ENCODE data around the gene ZNF576.
"Not testable (repeated sequence)": the region's sequence is repeated elsewhere in the genome, so short reads cannot be mapped to it uniquely, and the experiment has no call there.

The ZNF576 gene

GRCh38 chr19:43595999-43596841 is at the start of gene ZNF576, which contains the start of gene IRGQ:
Gene ZNF576 (plus strand): TSS chr19:43596595. CDS start chr19:43597109, 514 bp downstream.
Gene IRGQ (minus strand): TSS chr19:43596134. CDS start chr19:43595338, 796 bp downstream.
- H3K9ac ChIP-seq (ENCODE audit: low read depth, low read length), result peak within 1 kb of the TSS; percentile 94
- H3K4me1 ChIP-seq (ENCODE audit: control insufficient read depth, insufficient read depth, low read length), result peaks cover 7% of the 10 kb centered on the region
- peaks cover 25% of the 10 kb centered on the region for H3K36me3 ChIP-seq (ENCODE audit: control insufficient read depth, insufficient read depth, low read length)
- H3K4me3 ChIP-seq (ENCODE audit: low read depth, low read length), result peak within 1 kb of the TSS; percentile 98
- no peaks in the 10 kb centered on the region for H3K27me3 ChIP-seq (ENCODE audit: control insufficient read depth, insufficient read depth, low read length)
- H3K9me3 ChIP-seq (ENCODE audit: control insufficient read depth, insufficient read depth, low read length), result no peaks in the 10 kb centered on the region

DNA sequence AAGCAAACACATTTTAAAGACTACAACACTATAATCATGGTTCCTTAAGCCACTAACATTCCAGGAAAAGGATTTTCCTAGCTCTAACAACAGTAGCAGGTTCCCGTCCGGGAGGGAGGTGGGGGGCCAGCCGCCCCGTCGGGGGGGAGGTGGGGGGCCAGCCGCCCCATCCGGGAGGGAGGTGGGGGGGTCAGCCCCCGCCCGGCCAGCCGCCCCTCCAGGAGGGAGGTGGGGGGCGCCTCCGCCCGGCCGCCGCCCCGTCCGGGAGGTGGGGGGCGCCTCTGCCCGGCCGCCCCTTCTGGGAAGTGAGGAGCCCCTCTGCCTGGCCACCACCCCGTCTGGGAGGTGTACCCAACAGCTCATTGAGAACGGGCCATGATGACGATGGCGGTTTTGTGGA is 48.5 kb upstream of the ZNF576 start:
- not testable (repeated sequence) for H3K4me3 ChIP-seq (ENCODE audit: low read depth, low read length); H3K9me3 ChIP-seq (ENCODE audit: control insufficient read depth, insufficient read depth, low read length); H3K27me3 ChIP-seq (ENCODE audit: control insufficient read depth, insufficient read depth, low read length); H3K9ac ChIP-seq (ENCODE audit: low read depth, low read length); H3K4me1 ChIP-seq (ENCODE audit: control insufficient read depth, insufficient read depth, low read length)
- H3K36me3 ChIP-seq (ENCODE audit: control insufficient read depth, insufficient read depth, low read length), result peaks cover 43% of the 10 kb centered on the region

DNA sequence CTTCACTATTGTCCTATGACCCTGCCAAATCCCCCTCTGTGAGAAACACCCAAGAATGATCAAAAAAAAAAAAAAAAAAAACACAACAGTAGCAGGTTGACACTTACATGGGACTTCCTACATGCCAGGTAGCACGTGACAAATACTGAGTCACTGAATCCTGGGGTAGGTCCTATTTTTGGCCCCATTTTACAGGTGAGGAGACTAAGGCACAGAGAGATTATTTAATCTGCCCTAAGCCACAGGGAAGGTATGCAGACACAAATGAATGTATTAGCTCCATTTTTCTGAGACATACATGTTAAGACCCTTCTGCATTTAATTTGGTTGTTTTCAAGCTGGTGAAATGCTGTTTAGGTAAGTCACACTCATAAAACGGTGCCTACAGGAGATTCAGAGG is 47.7 kb upstream of the ZNF576 start:
- no peaks in the 10 kb centered on the region for H3K27me3 ChIP-seq (ENCODE audit: control insufficient read depth, insufficient read depth, low read length)
- H3K9ac ChIP-seq (ENCODE audit: low read depth, low read length), result no peak overlapping the region
- H3K9me3 ChIP-seq (ENCODE audit: control insufficient read depth, insufficient read depth, low read length), result no peaks in the 10 kb centered on the region
- H3K4me3 ChIP-seq (ENCODE audit: low read depth, low read length), result no peak overlapping the region
- no peaks in the 10 kb centered on the region for H3K4me1 ChIP-seq (ENCODE audit: control insufficient read depth, insufficient read depth, low read length)
- peaks cover 43% of the 10 kb centered on the region for H3K36me3 ChIP-seq (ENCODE audit: control insufficient read depth, insufficient read depth, low read length)

DNA sequence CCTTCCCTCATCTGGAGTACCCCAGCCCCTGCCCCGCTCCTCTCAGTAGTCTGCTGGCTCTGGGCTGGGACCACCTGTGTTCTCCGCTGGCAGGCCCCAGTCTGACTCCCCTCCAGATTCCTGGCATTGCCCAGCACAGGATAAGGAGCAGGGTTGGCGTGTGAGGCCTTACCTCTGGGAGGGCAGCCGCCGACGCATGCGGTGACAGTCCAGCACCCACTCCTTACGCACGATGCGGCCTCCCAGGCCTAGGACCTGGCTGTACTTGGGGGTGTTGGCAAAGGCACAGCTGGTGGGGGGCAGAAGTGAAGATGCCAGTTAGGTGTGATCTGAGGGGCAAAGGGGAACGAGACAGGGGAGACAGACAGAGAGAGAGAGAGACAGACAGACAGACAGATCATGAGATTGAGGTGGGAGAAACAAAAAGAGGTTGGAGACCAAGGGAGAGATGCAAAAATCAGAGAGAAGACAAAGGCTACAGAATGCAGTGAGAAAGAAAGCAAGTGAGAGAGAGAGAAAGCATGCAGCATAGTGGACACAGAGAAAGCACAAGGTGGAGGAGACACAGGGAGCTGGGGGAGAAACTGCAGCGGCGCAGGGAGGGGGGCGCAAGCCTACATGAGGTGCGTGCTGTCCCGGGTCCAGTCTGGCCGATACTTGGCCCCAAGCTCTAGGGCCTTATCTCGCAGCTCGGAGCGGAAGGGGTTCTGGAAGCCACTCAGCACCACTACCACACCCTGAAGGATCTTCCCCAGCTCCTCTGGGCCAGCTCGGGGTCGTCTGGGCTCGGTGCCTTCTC is 44.8 kb upstream of the ZNF576 start:
- Histone ChIP-seq H3K9ac (ENCODE audit: low read depth, low read length) (no peak overlapping the region), H3K4me3 (ENCODE audit: low read depth, low read length) (no peak overlapping the region), H3K9me3 (ENCODE audit: control insufficient read depth, insufficient read depth, low read length) (no peaks in the 10 kb centered on the region), H3K27me3 (ENCODE audit: control insufficient read depth, insufficient read depth, low read length) (no peaks in the 10 kb centered on the region), H3K4me1 (ENCODE audit: control insufficient read depth, insufficient read depth, low read length) (no peaks in the 10 kb centered on the region), H3K36me3 (ENCODE audit: control insufficient read depth, insufficient read depth, low read length) (peaks cover 36% of the 10 kb centered on the region)

DNA sequence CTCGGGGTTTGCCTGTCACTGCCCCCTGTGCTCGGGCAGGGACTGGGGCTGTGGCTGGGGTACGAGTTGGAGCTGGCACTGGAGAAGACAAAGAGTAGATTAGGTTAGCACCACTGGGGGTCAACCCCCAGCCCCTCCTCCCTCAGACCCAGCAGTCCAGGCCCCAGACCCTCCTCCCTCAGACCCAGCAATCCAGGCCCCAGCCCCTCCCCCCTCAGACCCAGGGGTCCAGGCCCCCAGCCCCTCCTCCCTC is 44.3 kb upstream of the ZNF576 start:
- H3K9me3 ChIP-seq (ENCODE audit: control insufficient read depth, insufficient read depth, low read length), result no peaks in the 10 kb centered on the region
- H3K4me3 ChIP-seq (ENCODE audit: low read depth, low read length), result no peak overlapping the region
- no peaks in the 10 kb centered on the region for H3K27me3 ChIP-seq (ENCODE audit: control insufficient read depth, insufficient read depth, low read length)
- peaks cover 36% of the 10 kb centered on the region for H3K36me3 ChIP-seq (ENCODE audit: control insufficient read depth, insufficient read depth, low read length)
- H3K9ac ChIP-seq (ENCODE audit: low read depth, low read length), result no peak overlapping the region
- no peaks in the 10 kb centered on the region for H3K4me1 ChIP-seq (ENCODE audit: control insufficient read depth, insufficient read depth, low read length)

DNA sequence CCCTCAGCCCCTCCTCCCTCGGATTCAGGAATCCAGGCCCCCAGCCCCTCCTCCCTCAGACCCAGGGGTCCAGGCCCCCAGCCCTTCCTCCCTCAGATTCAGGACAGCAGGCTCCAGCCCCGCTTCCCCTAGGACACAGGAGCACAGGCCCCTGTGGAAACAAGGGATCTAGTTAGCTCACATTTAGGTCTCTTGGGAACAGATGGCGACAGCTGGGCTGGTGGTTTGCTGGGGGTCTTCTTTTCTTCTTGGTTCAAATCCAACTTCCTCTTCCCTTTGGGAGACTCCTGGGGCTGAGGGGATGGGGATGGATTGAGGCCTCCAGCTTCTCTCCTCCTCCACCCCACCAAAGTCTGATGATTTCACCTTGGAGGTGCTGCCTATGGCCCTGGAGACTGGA is 43.8 kb upstream of the ZNF576 start:
- peaks cover 34% of the 10 kb centered on the region for H3K36me3 ChIP-seq (ENCODE audit: control insufficient read depth, insufficient read depth, low read length)

GRCh38 chr19:43553656-43554055 is 42.7 kb upstream of the ZNF576 start:
- H3K36me3 ChIP-seq (ENCODE audit: control insufficient read depth, insufficient read depth, low read length), result peaks cover 34% of the 10 kb centered on the region
- no peaks in the 10 kb centered on the region for H3K9me3 ChIP-seq (ENCODE audit: control insufficient read depth, insufficient read depth, low read length)
- H3K4me3 ChIP-seq (ENCODE audit: low read depth, low read length), result no peak overlapping the region
- no peaks in the 10 kb centered on the region for H3K27me3 ChIP-seq (ENCODE audit: control insufficient read depth, insufficient read depth, low read length)
- no peak overlapping the region for H3K9ac ChIP-seq (ENCODE audit: low read depth, low read length)
- no peaks in the 10 kb centered on the region for H3K4me1 ChIP-seq (ENCODE audit: control insufficient read depth, insufficient read depth, low read length)

More for the DNA sequence above, 43.8 kb upstream of the ZNF576 start:
- no peaks in the 10 kb centered on the region for H3K4me1 ChIP-seq (ENCODE audit: control insufficient read depth, insufficient read depth, low read length)
- no peaks in the 10 kb centered on the region for H3K9me3 ChIP-seq (ENCODE audit: control insufficient read depth, insufficient read depth, low read length)
- H3K9ac ChIP-seq (ENCODE audit: low read depth, low read length), result no peak overlapping the region
- no peaks in the 10 kb centered on the region for H3K27me3 ChIP-seq (ENCODE audit: control insufficient read depth, insufficient read depth, low read length)
- no peak overlapping the region for H3K4me3 ChIP-seq (ENCODE audit: low read depth, low read length)

GRCh38 chr19:43554317-43554895 is 42.0 kb upstream of the ZNF576 start:
- H3K9me3 ChIP-seq (ENCODE audit: control insufficient read depth, insufficient read depth, low read length), result no peaks in the 10 kb centered on the region
- peaks cover 34% of the 10 kb centered on the region for H3K36me3 ChIP-seq (ENCODE audit: control insufficient read depth, insufficient read depth, low read length)
- H3K9ac ChIP-seq (ENCODE audit: low read depth, low read length), result no peak overlapping the region
- no peaks in the 10 kb centered on the region for H3K27me3 ChIP-seq (ENCODE audit: control insufficient read depth, insufficient read depth, low read length)
- no peaks in the 10 kb centered on the region for H3K4me1 ChIP-seq (ENCODE audit: control insufficient read depth, insufficient read depth, low read length)
- H3K4me3 ChIP-seq (ENCODE audit: low read depth, low read length), result no peak overlapping the region

GRCh38 chr19:43555185-43555770 is 41.1 kb upstream of the ZNF576 start:
- Histone ChIP-seq H3K9me3 (ENCODE audit: control insufficient read depth, insufficient read depth, low read length) (no peaks in the 10 kb centered on the region), H3K4me3 (ENCODE audit: low read depth, low read length) (no peak overlapping the region), H3K27me3 (ENCODE audit: control insufficient read depth, insufficient read depth, low read length) (no peaks in the 10 kb centered on the region), H3K36me3 (ENCODE audit: control insufficient read depth, insufficient read depth, low read length) (peaks cover 29% of the 10 kb centered on the region), H3K4me1 (ENCODE audit: control insufficient read depth, insufficient read depth, low read length) (no peaks in the 10 kb centered on the region), H3K9ac (ENCODE audit: low read depth, low read length) (no peak overlapping the region)

DNA sequence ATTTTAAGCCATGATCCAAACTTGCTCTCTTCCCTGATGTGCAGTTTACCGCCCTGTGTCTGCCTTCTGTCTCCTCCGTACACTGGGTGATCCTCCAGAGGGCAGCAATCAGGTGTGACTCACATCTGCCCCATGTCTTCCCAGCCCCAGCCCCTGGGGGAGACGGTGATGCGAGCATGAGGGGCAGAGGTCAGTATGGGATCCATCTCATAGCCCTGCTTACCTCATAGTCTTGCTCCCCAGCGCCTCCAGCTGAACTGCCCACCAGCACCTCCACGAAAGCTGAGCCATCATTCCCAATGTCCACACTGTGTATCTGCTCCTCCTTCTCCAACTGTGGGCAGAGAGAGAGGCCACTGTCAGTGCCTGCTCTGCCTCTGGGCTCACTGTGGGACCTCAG is 35.7 kb upstream of the ZNF576 start:
- no peaks in the 10 kb centered on the region for H3K9me3 ChIP-seq (ENCODE audit: control insufficient read depth, insufficient read depth, low read length)
- H3K36me3 ChIP-seq (ENCODE audit: control insufficient read depth, insufficient read depth, low read length), result peaks cover 12% of the 10 kb centered on the region
- no peak overlapping the region for H3K9ac ChIP-seq (ENCODE audit: low read depth, low read length)
- H3K4me3 ChIP-seq (ENCODE audit: low read depth, low read length), result no peak overlapping the region
- no peaks in the 10 kb centered on the region for H3K4me1 ChIP-seq (ENCODE audit: control insufficient read depth, insufficient read depth, low read length)
- no peaks in the 10 kb centered on the region for H3K27me3 ChIP-seq (ENCODE audit: control insufficient read depth, insufficient read depth, low read length)

DNA sequence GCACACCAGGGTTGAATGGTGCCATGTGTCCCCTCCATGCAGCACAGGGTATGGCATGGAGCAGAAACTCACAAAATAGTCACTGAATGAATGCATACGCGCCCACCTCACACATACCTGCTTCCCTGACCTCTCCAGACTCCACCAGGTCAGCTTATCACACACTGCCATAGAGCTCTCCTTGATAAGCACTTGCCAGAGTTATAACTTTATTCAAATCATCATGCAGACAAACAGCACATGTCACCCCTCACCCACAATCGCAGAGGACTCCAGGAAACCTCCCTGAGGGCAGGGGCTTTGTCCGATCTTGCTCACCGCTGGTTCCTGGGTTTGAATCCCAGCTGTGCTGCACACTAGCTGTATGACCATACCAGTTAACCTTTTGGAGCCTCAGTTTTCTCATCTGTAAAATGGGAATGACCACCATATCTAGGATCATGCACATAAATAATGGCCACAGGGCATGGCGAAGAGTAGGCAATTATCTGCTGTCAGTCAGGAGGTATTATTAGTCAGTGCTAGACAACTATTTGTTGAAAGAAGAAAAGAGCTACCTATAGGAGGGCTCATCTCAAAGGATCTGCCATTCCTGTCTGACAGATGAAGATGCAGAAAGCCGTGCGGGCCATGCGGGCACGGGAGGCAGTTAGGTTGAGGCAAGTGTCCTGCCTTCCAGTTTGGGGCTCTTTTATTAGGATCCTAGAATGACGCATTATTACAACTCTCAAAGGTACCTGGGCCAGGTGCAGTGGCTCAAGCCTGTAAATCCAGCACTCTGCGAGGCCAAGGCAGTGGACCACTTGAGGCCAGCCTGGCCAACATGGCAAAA is 35.0 kb upstream of the ZNF576 start:
- Histone ChIP-seq H3K4me1 (ENCODE audit: control insufficient read depth, insufficient read depth, low read length) (no peaks in the 10 kb centered on the region), H3K9me3 (ENCODE audit: control insufficient read depth, insufficient read depth, low read length) (no peaks in the 10 kb centered on the region), H3K36me3 (ENCODE audit: control insufficient read depth, insufficient read depth, low read length) (peaks cover 12% of the 10 kb centered on the region), H3K4me3 (ENCODE audit: low read depth, low read length) (no peak overlapping the region), H3K27me3 (ENCODE audit: control insufficient read depth, insufficient read depth, low read length) (no peaks in the 10 kb centered on the region), H3K9ac (ENCODE audit: low read depth, low read length) (no peak overlapping the region)
